Lower leg skin (tissue), 4 donors: Measurements from ENCODE around the gene TRIO. TPM values are rescaled to one million over a fixed set of nuclear protein-coding genes. Genes with fewer than 3 reads are reported as not detected.

Experiments used
- DNase-seq, 2 donors: peaks; one replicate each; pipeline ENCODE4 v3.0.0-alpha.2; 2019; ENCODE audit warnings: low spot score in 2 of 2
- H3K4me3 ChIP-seq: fragments of 200-600 bp; sonication (generic); 2 replicates; pipeline ENCODE4 v1.5.1; 2017; ENCODE audit warnings: mild to moderate bottlenecking, low read depth; ENCODE audit not compliant: poor library complexity, severe bottlenecking
- POLR2A ChIP-seq, 2 donors: fragments of 450-650 bp; IDR thresholded peaks; one replicate each; pipeline ENCODE4 v1.6.1; 2016 to 2017; ENCODE audit warnings: antibody characterized with exemption in 2 of 2, mild to moderate bottlenecking in 1 of 2, moderate library complexity in 1 of 2
- WGBS, 2 donors: methylation state at CpG; one replicate each; pipeline ENCODE4 v1.1.5; 2018; 5-methylcytosine and 5-hydroxymethylcytosine counted together
- intact Hi-C: fragments of 100-400 bp; cut with DNase I; formaldehyde crosslinking; loops from one replicate; pipeline ENCODE4 v1.15.0; 2023; ENCODE audit warnings: low total_unique reads
- total RNA-seq, 4 donors: library from RNA; depleted of rRNA; stranded (reverse); fragments of >200 nt; gene quantifications; one replicate each; pipeline ENCODE4 v1.1.0, GENCODE V29; 2016
- TF ChIP-seq, protein P1 (sequence below), 3 donors: fragments of 450-650 bp; IDR thresholded peaks; one replicate each; pipeline ENCODE4 v1.5.1; 2016; ENCODE audit warnings: antibody characterized with exemption in 3 of 3, mild to moderate bottlenecking in 3 of 3, moderate library complexity in 2 of 3

The TRIO gene
- total RNA-seq, 4 donors from 2014 or later = 47.8 to 101 (median 64.5) TPM

DNA sequence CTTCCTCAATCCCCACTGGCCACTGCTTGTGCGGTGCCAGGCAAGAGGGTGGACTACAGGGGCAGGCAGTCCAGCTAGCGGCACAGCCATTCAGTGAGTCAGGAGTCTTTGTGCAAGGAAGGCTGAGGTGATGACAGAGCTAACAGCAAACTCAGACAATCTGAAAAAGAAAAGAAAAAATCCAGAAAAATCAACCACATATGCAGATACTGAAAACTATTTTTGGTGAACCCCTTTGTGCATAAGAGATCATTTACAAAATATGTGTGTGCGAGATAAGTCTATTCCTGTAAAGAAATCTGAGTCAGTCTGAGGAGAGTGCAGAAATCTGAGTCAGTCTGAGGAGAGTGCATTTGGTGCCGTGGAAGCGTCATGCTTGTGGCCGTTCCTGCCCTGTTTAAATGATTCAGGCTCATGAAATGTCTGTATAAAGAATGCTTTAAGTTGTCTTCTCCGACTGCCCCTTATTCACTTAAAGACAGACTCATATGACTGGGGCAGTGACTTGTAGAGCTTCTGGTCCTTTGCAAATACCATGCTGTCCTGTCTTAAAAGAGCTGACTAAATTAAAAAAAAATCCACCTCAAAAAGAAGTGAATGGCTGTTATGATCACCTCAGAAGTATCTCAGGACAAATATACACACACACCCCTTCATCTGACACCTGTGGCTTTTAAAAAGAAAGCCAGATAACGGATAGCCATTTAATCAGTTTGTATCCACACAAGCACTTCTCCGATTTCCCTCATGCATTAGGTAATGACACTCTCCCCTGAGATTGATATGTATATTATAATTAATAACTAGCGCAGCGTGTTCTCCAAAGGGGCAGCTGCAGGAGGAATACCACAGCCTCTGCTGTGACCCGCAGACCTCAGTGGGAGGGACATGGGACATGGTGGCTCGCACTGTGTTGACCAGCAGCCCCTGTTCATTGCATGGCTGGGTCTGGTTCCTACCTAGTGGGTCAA is 47.3 kb downstream of the TRIO start:
- no peak overlapping the region for H3K4me3 ChIP-seq
- TF ChIP-seq, protein P1, sequence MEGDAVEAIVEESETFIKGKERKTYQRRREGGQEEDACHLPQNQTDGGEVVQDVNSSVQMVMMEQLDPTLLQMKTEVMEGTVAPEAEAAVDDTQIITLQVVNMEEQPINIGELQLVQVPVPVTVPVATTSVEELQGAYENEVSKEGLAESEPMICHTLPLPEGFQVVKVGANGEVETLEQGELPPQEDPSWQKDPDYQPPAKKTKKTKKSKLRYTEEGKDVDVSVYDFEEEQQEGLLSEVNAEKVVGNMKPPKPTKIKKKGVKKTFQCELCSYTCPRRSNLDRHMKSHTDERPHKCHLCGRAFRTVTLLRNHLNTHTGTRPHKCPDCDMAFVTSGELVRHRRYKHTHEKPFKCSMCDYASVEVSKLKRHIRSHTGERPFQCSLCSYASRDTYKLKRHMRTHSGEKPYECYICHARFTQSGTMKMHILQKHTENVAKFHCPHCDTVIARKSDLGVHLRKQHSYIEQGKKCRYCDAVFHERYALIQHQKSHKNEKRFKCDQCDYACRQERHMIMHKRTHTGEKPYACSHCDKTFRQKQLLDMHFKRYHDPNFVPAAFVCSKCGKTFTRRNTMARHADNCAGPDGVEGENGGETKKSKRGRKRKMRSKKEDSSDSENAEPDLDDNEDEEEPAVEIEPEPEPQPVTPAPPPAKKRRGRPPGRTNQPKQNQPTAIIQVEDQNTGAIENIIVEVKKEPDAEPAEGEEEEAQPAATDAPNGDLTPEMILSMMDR (IDR thresholded peaks at IDR 0.05) = no peak
- no peak for TF ChIP-seq POLR2A (IDR thresholded peaks at IDR 0.05)
- DNase-seq = no peak
- 51 to 56% methylated on average over 13 of the region's 13 CpGs for WGBS, 2 donors
- intact Hi-C loops = no loop called here

DNA sequence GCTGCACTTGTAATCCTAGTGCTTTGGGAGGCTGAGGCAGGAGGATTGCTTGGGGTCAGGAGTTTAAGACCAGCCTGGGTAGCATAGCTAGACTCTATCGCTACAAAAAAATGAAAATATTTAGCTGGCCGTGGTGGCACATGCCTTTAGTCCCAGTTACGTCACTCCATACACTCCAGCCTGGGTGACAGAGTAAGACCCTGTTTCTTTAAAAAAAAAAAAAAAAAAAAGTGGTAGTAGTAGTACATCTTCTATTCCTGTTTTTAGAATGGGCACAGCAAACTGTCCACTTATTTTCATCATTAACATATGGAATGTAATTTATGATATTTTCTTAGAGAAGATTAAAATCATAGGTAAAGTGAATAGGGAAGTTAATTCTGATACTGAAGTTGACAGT is 48.2 kb downstream of the TRIO start:
- no peak overlapping the region for H3K4me3 ChIP-seq
- no peak for DNase-seq
- intact Hi-C loops = no loop called here
- 91 to 98% methylated on average over 3 of the region's 3 CpGs for WGBS, 2 donors
- no peak for TF ChIP-seq POLR2A (IDR thresholded peaks at IDR 0.05)
- TF ChIP-seq, protein P1 (IDR thresholded peaks at IDR 0.05) = no peak

DNA sequence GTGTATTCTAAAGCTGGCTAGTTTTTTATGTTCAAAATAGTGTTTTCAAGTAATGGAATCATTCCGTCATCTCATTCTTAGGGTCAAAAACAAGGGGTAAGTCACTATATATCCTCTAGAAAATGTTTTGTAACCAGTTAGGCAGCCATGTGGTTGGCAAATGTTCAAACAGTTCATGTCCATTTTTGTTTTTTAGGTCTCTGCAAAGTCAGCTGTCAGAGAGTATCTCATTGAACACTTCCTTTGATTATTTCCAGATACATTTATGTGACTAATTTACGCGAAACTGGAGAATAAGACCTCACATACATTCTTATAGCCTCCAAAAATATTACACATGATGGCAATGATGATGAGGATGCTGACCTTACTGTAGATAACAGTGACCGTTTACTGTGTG is 50.4 kb downstream of the TRIO start:
- no peak overlapping the region for H3K4me3 ChIP-seq
- no peak for DNase-seq
- intact Hi-C loops = no loop called here
- 75 to 84% methylated on average over 4 of the region's 4 CpGs for WGBS, 2 donors
- TF ChIP-seq POLR2A (IDR thresholded peaks at IDR 0.05) = no peak
- TF ChIP-seq, protein P1 (IDR thresholded peaks at IDR 0.05) = no peak

DNA sequence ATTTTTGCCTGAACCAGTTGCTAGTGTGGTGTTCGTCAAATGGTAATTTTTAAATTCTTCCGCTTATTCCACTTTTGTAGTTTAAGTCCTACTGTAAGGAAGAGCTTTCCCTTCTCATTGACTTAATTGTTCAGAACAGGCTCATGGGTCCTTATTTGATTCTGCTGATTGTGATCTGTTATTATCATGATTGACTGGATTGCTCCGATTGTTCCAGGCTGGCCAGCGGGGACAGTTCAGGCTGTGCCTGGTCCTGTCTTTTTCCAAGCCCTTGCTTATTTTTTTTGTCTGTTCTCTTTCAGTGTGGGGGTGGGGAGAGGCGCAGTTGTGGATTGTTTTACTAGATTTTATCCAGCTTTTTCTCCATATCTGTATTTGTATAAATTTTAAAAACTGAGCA is 52.4 kb downstream of the TRIO start:
- WGBS, 2 donors = 98% methylated on average over 5 of the region's 5 CpGs
- no peak for DNase-seq
- H3K4me3 ChIP-seq = no peak overlapping the region
- TF ChIP-seq, protein P1 (IDR thresholded peaks at IDR 0.05) = no peak
- no peak for TF ChIP-seq POLR2A (IDR thresholded peaks at IDR 0.05)
- intact Hi-C loops = no loop called here

DNA sequence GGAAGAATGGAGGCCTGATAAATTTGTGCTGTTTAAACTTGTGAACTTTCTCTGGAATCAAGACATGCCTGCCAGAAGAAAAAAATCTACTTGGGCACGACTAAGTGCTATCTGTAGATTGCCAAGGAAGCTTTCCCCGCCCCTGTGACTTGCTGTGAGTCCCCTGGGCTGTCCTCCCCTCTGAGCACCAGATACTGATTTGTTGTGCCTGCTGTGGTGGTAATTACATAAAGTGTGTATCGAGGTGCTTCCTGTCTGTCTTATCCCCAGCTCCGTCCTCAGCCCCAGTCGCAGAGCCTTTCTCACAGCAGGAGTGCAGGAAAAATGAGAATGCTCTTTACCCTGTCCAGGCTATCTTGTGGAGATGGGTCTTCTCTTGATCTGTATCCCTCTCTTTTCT is 53.9 kb downstream of the TRIO start:
- DNase-seq = no peak
- 42 to 49% methylated on average over 5 of the region's 5 CpGs for WGBS, 2 donors
- no peak for TF ChIP-seq POLR2A (IDR thresholded peaks at IDR 0.05)
- TF ChIP-seq, protein P1 (IDR thresholded peaks at IDR 0.05) = no peak
- intact Hi-C loops = no loop called here
- H3K4me3 ChIP-seq = no peak overlapping the region
